Right lobe of liver (tissue), 6 donors: ENCODE measurements around the gene LTO1. TPM values are rescaled to one million over a fixed set of nuclear protein-coding genes. Genes with fewer than 3 reads are reported as not detected.

Experiments used
- ATAC-seq, 4 donors: fragments of 200-7000 bp; cut with Tn5 transposase; one replicate each; pipeline ENCODE4 v1.9.1; 2020; ENCODE audit warnings: mild to moderate bottlenecking in 4 of 4, moderate library complexity in 4 of 4
- DNase-seq, 3 donors: peaks; one replicate each; pipeline ENCODE4 v3.0.0-alpha.2; 2020
- H3K27ac ChIP-seq, 3 donors: fragments of 200-600 bp; one replicate each; pipeline ENCODE4 v1.8.0; 2022
- H3K27me3 ChIP-seq, 2 donors: fragments of 200-600 bp; one replicate each; pipeline ENCODE4 v1.8.0; 2022
- H3K36me3 ChIP-seq, 4 donors: fragments of 200-600 bp; sonication (generic) in 1 of 4; one replicate each; pipeline versions ENCODE4 v1.5.1 to v1.8.0; 2017 to 2022; ENCODE audit warnings: control low read depth in 1 of 4
- H3K4me1 ChIP-seq, 4 donors: fragments of 200-600 bp; sonication (generic) in 1 of 4; one replicate each; pipeline versions ENCODE4 v1.5.1 to v1.8.0; 2017 to 2022; ENCODE audit warnings: control low read depth in 1 of 4
- H3K4me3 ChIP-seq, 3 donors: fragments of 200-600 bp; one replicate each; pipeline ENCODE4 v1.8.0; 2022
- H3K9me3 ChIP-seq, 4 donors: fragments of 200-600 bp; sonication (generic) in 1 of 4; one replicate each; pipeline versions ENCODE4 v1.5.1 to v1.8.0; 2017 to 2022; ENCODE audit warnings: control low read depth in 1 of 4
- CTCF ChIP-seq, 4 donors: fragments of 200-600 bp in 3 of 4; fragments of 450-650 bp in 1 of 4; IDR thresholded peaks; one replicate each; pipeline versions ENCODE4 v1.5.1 to v1.8.0; 2016 to 2022; ENCODE audit warnings: antibody characterized with exemption in 4 of 4, mild to moderate bottlenecking in 2 of 4
- POLR2A ChIP-seq: fragments of 450-650 bp; IDR thresholded peaks from one replicate; pipeline ENCODE4 v1.6.1; 2017; ENCODE audit warnings: antibody characterized with exemption, mild to moderate bottlenecking
- WGBS: methylation state at CpG from one replicate; pipeline ENCODE4 v1.1.6; 2018; ENCODE audit warnings: low coverage, low lambda C conversion rate; ENCODE audit not compliant: insufficient coverage; ENCODE audit errors: missing lambda C conversion rate; 5-methylcytosine and 5-hydroxymethylcytosine counted together
- intact Hi-C, 2 donors: fragments of 100-400 bp; cut with DNase I; formaldehyde crosslinking; loops; one replicate each; pipeline versions ENCODE4 v1.11.2 to v1.14.1; 2022
- total RNA-seq, 6 experiments: library from RNA; depleted of rRNA in 2 of 6; stranded (reverse); fragments of >200 nt in 2 of 6; fragmentation: NEBNext Ultra II Directional in 3 of 6; extraction: Animal tissue kit (Norgen Biotek cat#: 25700) in 3 of 6; gene quantifications; one replicate each; pipeline versions ENCODE4 v1.1.0 to v1.2.4, GENCODE V29; 2016 to 2023
- donor health status: DM: no; HTN: yes; CAD: no.
- donor health status: DM: no; HTN: no; CAD: no.
- donor health status: DM: no; HTN: no; CAD: no.
- donor health status: DM: no; HTN: yes; CAD: no.
- donor health status: DM: no; HTN: yes; CAD: no.

LTO1 gene
- total RNA-seq, 6 experiments from 2014 or later: 4.1 to 7.9 (median 5.6) TPM

GRCh38 chr11:69645801-69646492 is 29.2 kb downstream of the LTO1 start:
- peaks cover 0 to 45% (median 9%) of the 10 kb centered on the region in 4 donors for H3K36me3 ChIP-seq
- DNase-seq (peak in 2 of 3 donors; percentile 18 to 45), ATAC-seq (no peak)
- H3K4me1 ChIP-seq: peaks cover 0 to 14% (median 7%) of the 10 kb centered on the region in 4 donors
- no peaks in the 10 kb centered on the region for H3K9me3 ChIP-seq
- intact Hi-C loops: loop anchor here in 1 of 2 donors (5.0 kb wide), 2 partner anchors 354 to 544 kb away; partner anchors contain the start of gene MYEOV
- no peaks in the 10 kb centered on the region for H3K27me3 ChIP-seq
- H3K4me3 ChIP-seq: no peak overlapping the region
- no peak overlapping the region for H3K27ac ChIP-seq
- 85% methylated on average over 15 of the region's 30 CpGs for WGBS
- TF ChIP-seq CTCF (IDR thresholded peaks at IDR 0.05): no peak
- no peak for TF ChIP-seq POLR2A

- intact Hi-C loops: loop anchor here in 1 of 2 donors (5.0 kb wide), 2 partner anchors 353 to 543 kb away; partner anchors contain the start of gene MYEOV
- H3K4me3 ChIP-seq: no peak overlapping the region
- no peaks in the 10 kb centered on the region for H3K27me3 ChIP-seq
- H3K36me3 ChIP-seq: peaks cover 0 to 38% (median 6%) of the 10 kb centered on the region in 4 donors
- H3K4me1 ChIP-seq: peaks cover 0 to 22% (median 11%) of the 10 kb centered on the region in 4 donors
- H3K27ac ChIP-seq: no peak overlapping the region
- ATAC-seq (no peak), DNase-seq (peak in 2 of 3 donors; percentile 19 to 56)
- no peak for TF ChIP-seq CTCF (IDR thresholded peaks at IDR 0.05)
- TF ChIP-seq POLR2A: no peak
- no peaks in the 10 kb centered on the region for H3K9me3 ChIP-seq
- WGBS: 52% methylated on average over 3 of the region's 20 CpGs
Observed at GRCh38 chr11:69644962-69645675, 30.0 kb downstream of the LTO1 start.

GRCh38 chr11:69644071-69644961 is 30.8 kb downstream of the LTO1 start:
- Histone ChIP-seq H3K27me3 (no peaks in the 10 kb centered on the region), H3K36me3 (peaks cover 0 to 30% (median 3%) of the 10 kb centered on the region in 4 donors), H3K4me1 (peaks cover 0 to 29% (median 15%) of the 10 kb centered on the region in 4 donors), H3K4me3 (no peak overlapping the region), H3K9me3 (no peaks in the 10 kb centered on the region), H3K27ac (no peak overlapping the region)
- ATAC-seq (peak; percentile 23 to 45 (median 33)), DNase-seq (peak; percentile 64 to 83 (median 75))
- peak; percentile 10 for TF ChIP-seq POLR2A
- TF ChIP-seq CTCF (IDR thresholded peaks at IDR 0.05): peak in 3 of 4 donors; percentile 9 to 34 (median 12)
- 37% methylated on average over 7 of the region's 24 CpGs for WGBS
- intact Hi-C loops: no loop called here

- DNase-seq (peak in 1 of 3 donors; percentile 27), ATAC-seq (no peak)
- 29% methylated on average over 6 of the region's 27 CpGs for WGBS
- TF ChIP-seq POLR2A (no peak), CTCF (IDR thresholded peaks at IDR 0.05) (no peak)
- intact Hi-C loops: no loop called here
- H3K9me3 ChIP-seq: no peaks in the 10 kb centered on the region
- no peaks in the 10 kb centered on the region for H3K27me3 ChIP-seq
- peak overlapping the region in 1 of 3 donors; percentile 84 for H3K27ac ChIP-seq
- H3K36me3 ChIP-seq: peaks cover 0 to 23% (median 3%) of the 10 kb centered on the region in 4 donors
- H3K4me1 ChIP-seq: peaks cover 0 to 32% (median 16%) of the 10 kb centered on the region in 4 donors
- H3K4me3 ChIP-seq: peak overlapping the region in 1 of 3 donors; percentile 94
Observed at GRCh38 chr11:69643646-69644045, 31.5 kb downstream of the LTO1 start.
